HepG2 (cell line): ENCODE results near the gene RSAD2. TPM values are rescaled to one million over a fixed set of nuclear protein-coding genes. Genes with fewer than 3 reads are reported as not detected.

Experiments used
- ATAC-seq: fragments of 200-7000 bp; cut with Tn5 transposase; 3 replicates; pipeline ENCODE4 v1.9.1; 2020; ENCODE audit warnings: mild to moderate bottlenecking, moderate library complexity
- BruUV-seq: library from RNA; stranded (reverse); fragments of 400-500 nt; replicated peaks from 2 replicates; lab custom pipeline; 2021; lab: Mats Ljungman, UMichigan
- CTCF ChIA-PET: fragments of 300-600 bp; formaldehyde crosslinking; extraction: SDS; loops from one replicate; lab custom pipeline; 2021; ENCODE audit warnings: low total read pairs, inconsistent platforms, low intra/inter-chr PET ratio; lab: Yijun Ruan, JAX
- POLR2A ChIA-PET: fragments of 350-600 bp; sonication (Branson Sonifier 250); formaldehyde crosslinking; loops from one replicate; lab custom pipeline; 2020; ENCODE audit warnings: antibody characterized with exemption, inconsistent platforms; lab: Yijun Ruan, JAX
- DNase-seq: peaks from one replicate; pipeline ENCODE4 v3.0.0-alpha.2; 2015; ENCODE audit warnings: low spot score
- FAIRE-seq: peaks from 3 replicates; lab custom pipeline; 2011; peaks lifted over from hg19 to GRCh38; lab: Jason Lieb, UNC
- H2AFZ ChIP-seq: one replicate; pipeline ENCODE4 v1.6.1; 2011; ENCODE audit warnings: low read length, inconsistent platforms
- H3K27ac ChIP-seq: fragments of 300-600 bp; 3 replicates; pipeline ENCODE4 v1.8.0; 2011; ENCODE audit warnings: mixed run types, mild to moderate bottlenecking, mixed read lengths, low read length, inconsistent platforms; ENCODE audit not compliant: insufficient read depth; ENCODE audit errors: extremely low read length
- H3K27me3 ChIP-seq, 2 experiments: fragments of 200-600 bp in 1 of 2; 2 replicates in 1 of 2; 3 replicates in 1 of 2; pipeline versions ENCODE4 v1.6.0 to v1.8.0; 2011; ENCODE audit warnings: low read length in 2 of 2, mild to moderate bottlenecking in 2 of 2, moderate library complexity in 2 of 2, inconsistent platforms in 1 of 2; ENCODE audit not compliant: insufficient read depth in 2 of 2, control insufficient read depth in 1 of 2
- H3K36me3 ChIP-seq, 2 experiments: fragments of 200-600 bp in 1 of 2; replicated peaks in 1 of 2; 2 replicates in 1 of 2; 3 replicates in 1 of 2; pipeline versions ENCODE4 v1.5.1 to v1.8.0; 2011; ENCODE audit warnings: low read length in 2 of 2, inconsistent platforms in 1 of 2; ENCODE audit not compliant: insufficient read depth in 2 of 2, control insufficient read depth in 1 of 2
- H3K4me1 ChIP-seq: 2 replicates; pipeline ENCODE4 v1.5.1; 2012; ENCODE audit warnings: low read length, inconsistent platforms; ENCODE audit not compliant: insufficient read depth
- H3K4me2 ChIP-seq: 2 replicates; pipeline ENCODE4 v1.6.0; 2011; ENCODE audit warnings: low read depth, low read length, inconsistent platforms
- H3K4me3 ChIP-seq, 3 experiments: fragments of 200-600 bp in 1 of 3; sonication (generic), shearing (Covaris generic) in 1 of 3; replicated peaks in 1 of 3; 2 replicates each; pipeline ENCODE4 v1.5.1; 2011 to 2016; ENCODE audit warnings: low read length in 3 of 3, inconsistent platforms in 2 of 3, low read depth in 2 of 3, mild to moderate bottlenecking in 2 of 3, control low read depth in 1 of 3, mixed read lengths in 1 of 3; ENCODE audit not compliant: insufficient read depth in 1 of 3
- H3K79me2 ChIP-seq: one replicate; pipeline ENCODE4 v1.6.1; 2011; ENCODE audit warnings: low read length, inconsistent platforms; ENCODE audit not compliant: insufficient read depth
- H3K9ac ChIP-seq: 2 replicates; pipeline ENCODE4 v1.6.0; 2011; ENCODE audit warnings: mild to moderate bottlenecking, low read depth, low read length, inconsistent platforms; ENCODE audit not compliant: insufficient read depth
- H3K9me3 ChIP-seq: 2 replicates; pipeline ENCODE4 v1.5.1; 2012; ENCODE audit warnings: mild to moderate bottlenecking, low read length
- H4K20me1 ChIP-seq: 2 replicates; pipeline ENCODE4 v1.6.0; 2011; ENCODE audit warnings: inconsistent platforms, mild to moderate bottlenecking, low read length, moderate library complexity; ENCODE audit not compliant: insufficient read depth
- ARID4A ChIP-seq: sonication (generic); formaldehyde crosslinking; IDR thresholded peaks from 2 replicates; pipeline ENCODE4 v1.5.0; 2020; ENCODE audit warnings: mild to moderate bottlenecking, missing genetic modification reagents, borderline replicate concordance
- MEF2D ChIP-seq: sonication (generic); formaldehyde crosslinking; IDR thresholded peaks from 2 replicates; pipeline ENCODE4 v1.5.1; 2020; ENCODE audit warnings: mild to moderate bottlenecking, missing genetic modification reagents
- PATZ1 ChIP-seq: sonication (generic); formaldehyde crosslinking; IDR thresholded peaks from 2 replicates; pipeline ENCODE4 v1.4.0; 2020; ENCODE audit warnings: missing genetic modification reagents
- PITX1 ChIP-seq: sonication (generic); formaldehyde crosslinking; IDR thresholded peaks from 2 replicates; pipeline ENCODE4 v1.5.1; 2020; ENCODE audit warnings: mild to moderate bottlenecking, missing genetic modification reagents
- PLRG1 ChIP-seq: fragments of 450-650 bp; conservative IDR thresholded peaks from 2 replicates; pipeline ENCODE4 v1.6.1; 2016
- RBFOX2 ChIP-seq: fragments of 200-400 bp; formaldehyde crosslinking; IDR thresholded peaks from 2 replicates; pipeline ENCODE4 v1.6.1; 2017; ENCODE audit warnings: low read depth, mild to moderate bottlenecking, low read length
- SRY ChIP-seq: sonication (generic); formaldehyde crosslinking; IDR thresholded peaks from 2 replicates; pipeline ENCODE4 v1.8.0; 2022; ENCODE audit warnings: mild to moderate bottlenecking, missing genetic modification reagents
- TOE1 ChIP-seq: sonication (generic); formaldehyde crosslinking; IDR thresholded peaks from 2 replicates; pipeline ENCODE4 v1.4.0; 2020; ENCODE audit warnings: mild to moderate bottlenecking, missing genetic modification reagents
- TP53 ChIP-seq: sonication (generic); formaldehyde crosslinking; conservative IDR thresholded peaks from 2 replicates; pipeline ENCODE4 v1.4.0; 2020; ENCODE audit warnings: missing genetic modification reagents
- WIZ ChIP-seq: sonication (generic); formaldehyde crosslinking; IDR thresholded peaks from 2 replicates; pipeline ENCODE4 v1.5.1; 2020; ENCODE audit warnings: mild to moderate bottlenecking, missing genetic modification reagents
- WGBS: methylation state at CpG from one replicate; pipeline ENCODE4 v1.1.6; 2017; ENCODE audit warnings: low lambda C conversion rate; 5-methylcytosine and 5-hydroxymethylcytosine counted together
- in situ Hi-C: cut with HindIII; loops from 2 replicates; pipeline ENCODE4 v1.10.0; 2017; ENCODE audit warnings: low pct_unique_long_range_greater_than_20kb; ENCODE audit not compliant: extremely low pct_ligation_motif_present
- intact Hi-C: fragments of 100-400 bp; cut with micrococcal nuclease; formaldehyde crosslinking; loops from one replicate; pipeline ENCODE4 v1.10.0; 2022; ENCODE audit not compliant: unreplicated experiment
- polyA plus RNA-seq, 8 experiments: library from polyadenylated mRNA; depleted of rRNA in 3 of 8; stranded (reverse) in 7 of 8; unstranded in 1 of 8; fragments of >200 nt; fragmentation: Illumina TruSeq in 4 of 8; extraction: Trizol in 4 of 8; gene quantifications; 2 replicates each; pipeline versions ENCODE4 v1.2.1 to v1.2.3, GENCODE V29; 2011 to 2016; ENCODE audit warnings: low read depth in 4 of 8, missing spikeins in 1 of 8, mixed read lengths in 1 of 8; ENCODE audit not compliant: insufficient read depth in 1 of 8
- total RNA-seq, 5 experiments: library from RNA; depleted of rRNA; stranded (reverse); fragments of >200 nt; fragmentation: Illumina TruSeq; extraction: Trizol; gene quantifications; 2 replicates each; pipeline ENCODE4 v1.2.3, GENCODE V29; 2016; ENCODE audit warnings: low read depth in 1 of 5
- TF ChIP-seq, protein P1 (sequence below): sonication (generic); formaldehyde crosslinking; IDR thresholded peaks from 2 replicates; pipeline ENCODE4 v1.5.1; 2020; ENCODE audit warnings: mild to moderate bottlenecking, missing genetic modification reagents, moderate library complexity
- TF ChIP-seq, protein P2 (sequence below): IDR thresholded peaks from 2 replicates; pipeline ENCODE4 v1.6.1; 2016
- TF ChIP-seq, protein P3 (sequence below): IDR thresholded peaks from 2 replicates; pipeline ENCODE4 v1.6.1; 2018; ENCODE audit warnings: missing genetic modification reagents

RSAD2 gene
- total and polyA plus RNA-seq, 2 of the 13 experiments (the other 11 are each of a cell fraction or from before 2014, with no cell fraction given) = 0.11 TPM; not detected in 1

- Histone ChIP-seq H3K36me3 (no peaks in the 10 kb centered on the region), H2AFZ (no peak overlapping the region), H3K4me2 (peak overlapping the region; percentile 90), H3K4me1 (peaks cover 76% of the 10 kb centered on the region), H3K4me3 (peak overlapping the region; percentile 68 to 83 (median 71)), H3K9ac (peak overlapping the region; percentile 61), H4K20me1 (peaks cover 15% of the 10 kb centered on the region; the same call in 1 of the 2 replicates), H3K27me3 (peaks cover 0 to 12% of the 10 kb centered on the region in 2 experiments; a peak in 1 of 5 replicates), H3K79me2 (peaks cover 4% of the 10 kb centered on the region), H3K27ac (no peak overlapping the region), H3K9me3 (no peaks in the 10 kb centered on the region)
- FAIRE-seq = no peak
- ATAC-seq = peak; percentile 28
- in situ Hi-C loops = no loop called here
- POLR2A ChIA-PET = no interaction called here
- DNase-seq = no peak
- CTCF ChIA-PET = no interaction called here
- 4% methylated on average over 19 of the region's 68 CpGs for WGBS
- intact Hi-C loops = no loop called here
- no TSS peak for BruUV-seq
- TF ChIP-seq MEF2D (CRISPR knock-in tag) (no peak), WIZ (CRISPR knock-in tag) (no peak), PATZ1 (CRISPR knock-in tag) (peak; percentile 29; the same call in 1 of the 2 replicates), TOE1 (CRISPR knock-in tag) (no peak), PLRG1 (no peak), PITX1 (CRISPR knock-in tag) (no peak), RBFOX2 (peak; percentile 67), ARID4A (CRISPR knock-in tag) (0 out of 2 replicates have a peak, but pooled peaks have one; percentile 15), SRY (CRISPR knock-in tag) (peak; percentile 19; the same call in 1 of the 2 replicates), TP53 (CRISPR knock-in tag) (no peak)
- TF ChIP-seq, protein P1, sequence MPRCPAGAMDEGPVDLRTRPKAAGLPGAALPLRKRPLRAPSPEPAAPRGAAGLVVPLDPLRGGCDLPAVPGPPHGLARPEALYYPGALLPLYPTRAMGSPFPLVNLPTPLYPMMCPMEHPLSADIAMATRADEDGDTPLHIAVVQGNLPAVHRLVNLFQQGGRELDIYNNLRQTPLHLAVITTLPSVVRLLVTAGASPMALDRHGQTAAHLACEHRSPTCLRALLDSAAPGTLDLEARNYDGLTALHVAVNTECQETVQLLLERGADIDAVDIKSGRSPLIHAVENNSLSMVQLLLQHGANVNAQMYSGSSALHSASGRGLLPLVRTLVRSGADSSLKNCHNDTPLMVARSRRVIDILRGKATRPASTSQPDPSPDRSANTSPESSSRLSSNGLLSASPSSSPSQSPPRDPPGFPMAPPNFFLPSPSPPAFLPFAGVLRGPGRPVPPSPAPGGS = peak; percentile 75; the same call in 1 of the 2 replicates
- TF ChIP-seq, protein P2, sequence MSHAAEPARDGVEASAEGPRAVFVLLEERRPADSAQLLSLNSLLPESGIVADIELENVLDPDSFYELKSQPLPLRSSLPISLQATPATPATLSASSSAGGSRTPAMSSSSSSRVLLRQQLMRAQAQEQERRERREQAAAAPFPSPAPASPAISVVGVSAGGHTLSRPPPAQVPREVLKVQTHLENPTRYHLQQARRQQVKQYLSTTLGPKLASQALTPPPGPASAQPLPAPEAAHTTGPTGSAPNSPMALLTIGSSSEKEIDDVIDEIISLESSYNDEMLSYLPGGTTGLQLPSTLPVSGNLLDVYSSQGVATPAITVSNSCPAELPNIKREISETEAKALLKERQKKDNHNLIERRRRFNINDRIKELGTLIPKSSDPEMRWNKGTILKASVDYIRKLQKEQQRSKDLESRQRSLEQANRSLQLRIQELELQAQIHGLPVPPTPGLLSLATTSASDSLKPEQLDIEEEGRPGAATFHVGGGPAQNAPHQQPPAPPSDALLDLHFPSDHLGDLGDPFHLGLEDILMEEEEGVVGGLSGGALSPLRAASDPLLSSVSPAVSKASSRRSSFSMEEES (CRISPR knock-in tag) = no peak
- TF ChIP-seq, protein P3, sequence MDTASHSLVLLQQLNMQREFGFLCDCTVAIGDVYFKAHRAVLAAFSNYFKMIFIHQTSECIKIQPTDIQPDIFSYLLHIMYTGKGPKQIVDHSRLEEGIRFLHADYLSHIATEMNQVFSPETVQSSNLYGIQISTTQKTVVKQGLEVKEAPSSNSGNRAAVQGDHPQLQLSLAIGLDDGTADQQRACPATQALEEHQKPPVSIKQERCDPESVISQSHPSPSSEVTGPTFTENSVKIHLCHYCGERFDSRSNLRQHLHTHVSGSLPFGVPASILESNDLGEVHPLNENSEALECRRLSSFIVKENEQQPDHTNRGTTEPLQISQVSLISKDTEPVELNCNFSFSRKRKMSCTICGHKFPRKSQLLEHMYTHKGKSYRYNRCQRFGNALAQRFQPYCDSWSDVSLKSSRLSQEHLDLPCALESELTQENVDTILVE (CRISPR knock-in tag) = no peak
Observed at GRCh38 chr2:6917761-6918421, 40.3 kb downstream of the RSAD2 start.
